H9 (cell line): ENCODE measurements around the gene CINP. TPM values are rescaled to one million over a fixed set of nuclear protein-coding genes. Genes with fewer than 3 reads are reported as not detected.

Experiments
- DNase-seq: peaks from one replicate; pipeline ENCODE4 v3.0.0-alpha.2; 2017
- H2AFZ ChIP-seq: one replicate; pipeline ENCODE4 v1.6.1; 2013; ENCODE audit warnings: mild to moderate bottlenecking, low read length, control low read depth, moderate library complexity
- H2AK5ac ChIP-seq: 2 replicates; pipeline ENCODE4 v1.6.1; 2013; ENCODE audit warnings: low read length, control low read depth, mixed read lengths; ENCODE audit not compliant: insufficient read length
- H2BK120ac ChIP-seq: one replicate; pipeline ENCODE4 v1.6.1; 2013; ENCODE audit warnings: low read depth, mild to moderate bottlenecking, low read length, control low read depth, inconsistent platforms; ENCODE audit not compliant: poor library complexity, severe bottlenecking
- H2BK12ac ChIP-seq: 2 replicates; pipeline ENCODE4 v1.6.1; 2013; ENCODE audit warnings: low read length, control low read depth, mixed read lengths, low read depth; ENCODE audit not compliant: insufficient read length
- H2BK15ac ChIP-seq: 2 replicates; pipeline ENCODE4 v1.6.1; 2013; ENCODE audit warnings: low read depth, low read length, control low read depth
- H2BK20ac ChIP-seq: one replicate; pipeline ENCODE4 v1.6.1; 2013; ENCODE audit warnings: low read depth, mild to moderate bottlenecking, low read length, control low read depth, inconsistent platforms; ENCODE audit not compliant: poor library complexity, severe bottlenecking
- H2BK5ac ChIP-seq: 2 replicates; pipeline ENCODE4 v1.6.1; 2013; ENCODE audit warnings: low read length, control low read depth, mixed read lengths; ENCODE audit not compliant: insufficient read length
- H3K14ac ChIP-seq: 2 replicates; pipeline ENCODE4 v1.6.1; 2013; ENCODE audit warnings: low read length, control low read depth; ENCODE audit not compliant: insufficient read depth
- H3K18ac ChIP-seq: 2 replicates; pipeline ENCODE4 v1.6.1; 2013; ENCODE audit warnings: low read depth, mild to moderate bottlenecking, mixed read lengths, low read length, control low read depth; ENCODE audit not compliant: insufficient read length
- H3K23ac ChIP-seq: 2 replicates; pipeline ENCODE4 v1.6.1; 2013; ENCODE audit warnings: low read length, control low read depth, mixed read lengths, low read depth; ENCODE audit not compliant: insufficient read length
- H3K23me2 ChIP-seq: 2 replicates; pipeline ENCODE4 v1.6.1; 2013; ENCODE audit warnings: low read depth, mild to moderate bottlenecking, mixed read lengths, low read length, control low read depth; ENCODE audit not compliant: insufficient read length, poor library complexity, severe bottlenecking
- H3K27ac ChIP-seq: 2 replicates; pipeline ENCODE4 v1.5.1; 2013; ENCODE audit warnings: low read length, control low read depth, mixed read lengths, low read depth; ENCODE audit not compliant: insufficient read length
- H3K27me3 ChIP-seq: 2 replicates; pipeline ENCODE4 v1.6.1; 2013; ENCODE audit warnings: low read length, control low read depth, inconsistent platforms; ENCODE audit not compliant: insufficient read depth
- H3K4ac ChIP-seq: 2 replicates; pipeline ENCODE4 v1.6.1; 2013; ENCODE audit warnings: low read depth, mild to moderate bottlenecking, control low read depth, inconsistent platforms, low read length, moderate library complexity
- H3K4me1 ChIP-seq: 2 replicates; pipeline ENCODE4 v1.6.1; 2013; ENCODE audit warnings: low read length, control low read depth, inconsistent platforms; ENCODE audit not compliant: insufficient read depth
- H3K4me2 ChIP-seq: 2 replicates; pipeline ENCODE4 v1.6.1; 2013; ENCODE audit warnings: low read length, control low read depth, mixed read lengths; ENCODE audit not compliant: insufficient read length, insufficient read depth
- H3K56ac ChIP-seq: 2 replicates; pipeline ENCODE4 v1.6.1; 2013; ENCODE audit warnings: low read depth, mild to moderate bottlenecking, mixed read lengths, low read length, control low read depth; ENCODE audit not compliant: insufficient read length
- H3K79me1 ChIP-seq: 2 replicates; pipeline ENCODE4 v1.6.1; 2013; ENCODE audit warnings: low read depth, mild to moderate bottlenecking, moderate library complexity, low read length, control low read depth, inconsistent platforms; ENCODE audit not compliant: insufficient read depth, poor library complexity, severe bottlenecking
- H3K79me2 ChIP-seq: 2 replicates; pipeline ENCODE4 v1.6.1; 2013; ENCODE audit warnings: low read length, control low read depth, inconsistent platforms; ENCODE audit not compliant: insufficient read depth
- H3K9ac ChIP-seq: 2 replicates; pipeline ENCODE4 v1.6.1; 2013; ENCODE audit warnings: low read length, control low read depth, mixed read lengths; ENCODE audit not compliant: insufficient read length; ENCODE audit errors: extremely low read depth
- H3K9me3 ChIP-seq: one replicate; pipeline ENCODE4 v1.6.1; 2013; ENCODE audit warnings: low read depth, low read length, inconsistent platforms; ENCODE audit not compliant: control insufficient read depth
- H3T11ph ChIP-seq: one replicate; pipeline ENCODE4 v1.6.1; 2013; ENCODE audit warnings: mild to moderate bottlenecking, low read length, control low read depth, inconsistent platforms
- H4K20me1 ChIP-seq: one replicate; pipeline ENCODE4 v1.6.1; 2013; ENCODE audit not compliant: control insufficient read depth, insufficient read length, insufficient read depth
- H4K5ac ChIP-seq: 2 replicates; pipeline ENCODE4 v1.6.1; 2013; ENCODE audit warnings: low read depth, mild to moderate bottlenecking, mixed read lengths, low read length, control low read depth; ENCODE audit not compliant: insufficient read length
- H4K8ac ChIP-seq: replicated peaks from 2 replicates; pipeline ENCODE4 v1.6.1; 2013; ENCODE audit warnings: low read length, control low read depth, mixed read lengths, low read depth; ENCODE audit not compliant: insufficient read length
- H4K91ac ChIP-seq: 2 replicates; pipeline ENCODE4 v1.6.1; 2013; ENCODE audit warnings: low read depth, mild to moderate bottlenecking, moderate library complexity, mixed read lengths, low read length, control low read depth; ENCODE audit not compliant: insufficient read length
- H3K27ac Mint-ChIP-seq, 3 experiments: 2 replicates in 2 of 3; 3 replicates in 1 of 3; pipeline ENCODE4 v1.8.0; 2020 to 2021; ENCODE audit warnings: mixed read lengths in 3 of 3, mild to moderate bottlenecking in 1 of 3, moderate library complexity in 1 of 3
- H3K27me3 Mint-ChIP-seq: 2 replicates; pipeline ENCODE4 v1.8.0; 2021; ENCODE audit warnings: low read depth, mild to moderate bottlenecking, moderate library complexity, mixed read lengths
- H3K36me3 Mint-ChIP-seq, 3 experiments: 2 replicates in 2 of 3; 3 replicates in 1 of 3; pipeline ENCODE4 v1.8.0; 2020 to 2021; ENCODE audit warnings: low read depth in 3 of 3, mixed read lengths in 3 of 3; ENCODE audit not compliant: insufficient read depth in 1 of 3
- H3K4me1 Mint-ChIP-seq, 2 experiments: 2 replicates each; pipeline ENCODE4 v1.8.0; 2020; ENCODE audit warnings: mixed read lengths in 2 of 2
- H3K4me3 Mint-ChIP-seq, 2 experiments: 2 replicates in 1 of 2; 3 replicates in 1 of 2; pipeline ENCODE4 v1.8.0; 2020 to 2021; ENCODE audit warnings: mild to moderate bottlenecking in 2 of 2, mixed read lengths in 2 of 2, moderate library complexity in 1 of 2
- H3K9me3 Mint-ChIP-seq, 2 experiments: 2 replicates in 1 of 2; 3 replicates in 1 of 2; pipeline ENCODE4 v1.8.0; 2020; ENCODE audit warnings: mild to moderate bottlenecking in 2 of 2, mixed read lengths in 2 of 2, moderate library complexity in 1 of 2
- WGBS: extraction: QIAGEN DNeasy Blood & Tissue Kit; methylation state at CpG from one replicate; pipeline ENCODE4 v1.1.7; 2013; ENCODE audit warnings: missing lambda C conversion rate, low lambda C conversion rate, mixed read lengths; ENCODE audit not compliant: insufficient read length; ENCODE audit errors: extremely low coverage; 5-methylcytosine and 5-hydroxymethylcytosine counted together
- total RNA-seq: library from RNA; stranded (reverse); gene quantifications from 2 replicates; pipeline ENCODE4 v1.2.1, GENCODE V29; 2021
- TF ChIP-seq, protein P1 (sequence below): fragments of 200-600 bp; sonication (generic); conservative IDR thresholded peaks from 3 replicates; pipeline ENCODE4 v1.8.0; 2021; ENCODE audit warnings: antibody characterized with exemption, mild to moderate bottlenecking

The CINP gene
- total RNA-seq, 1 experiment from 2014 or later: 39.5 TPM

DNA sequence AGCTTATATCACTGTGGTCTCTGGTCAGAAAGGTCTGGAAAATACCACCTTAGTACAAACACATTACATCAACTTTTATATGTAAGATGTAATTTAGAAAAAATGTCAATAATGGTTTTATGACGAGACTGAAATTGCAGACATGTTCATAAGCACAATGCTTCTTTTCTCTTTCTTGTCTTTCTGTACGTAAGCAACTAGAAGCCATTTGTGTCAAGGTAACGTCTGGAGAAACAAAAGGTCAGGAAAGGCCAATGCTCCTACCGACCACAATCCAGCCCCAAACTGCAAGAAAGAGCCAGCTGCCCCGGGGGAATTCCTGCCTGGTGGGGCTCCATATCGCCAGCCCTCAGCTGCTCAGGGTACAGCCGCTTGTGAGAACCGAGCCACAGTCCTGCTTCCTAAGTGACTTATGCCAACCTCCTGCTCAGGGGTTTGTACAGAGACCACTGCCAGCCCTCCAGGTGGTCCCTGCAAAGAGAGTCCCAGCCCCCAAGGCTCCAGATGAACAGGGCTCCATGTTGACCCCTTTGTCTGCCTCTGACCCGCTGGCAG lies 36.8 kb downstream of the CINP start:
- no peak overlapping the region for H3K27ac Mint-ChIP-seq
- Histone ChIP-seq H3K56ac (no peak overlapping the region), H3K27ac (no peak overlapping the region), H3K23ac (no peak overlapping the region), H3K9ac (no peak overlapping the region), H4K8ac (no peak overlapping the region), H2BK20ac (no peak overlapping the region), H3K79me1 (no peaks in the 10 kb centered on the region), H4K5ac (no peak overlapping the region), H3K23me2 (no peaks in the 10 kb centered on the region), H4K20me1 (no peaks in the 10 kb centered on the region), H3K4me1 (no peaks in the 10 kb centered on the region), H3K79me2 (no peaks in the 10 kb centered on the region), H2AK5ac (no peak overlapping the region), H3K4ac (no peak overlapping the region), H3K9me3 (no peaks in the 10 kb centered on the region), H3T11ph (no peak overlapping the region), H3K18ac (no peak overlapping the region), H2BK120ac (no peak overlapping the region), H2BK5ac (no peak overlapping the region), H2BK15ac (no peak overlapping the region), H3K27me3 (no peaks in the 10 kb centered on the region), H2AFZ (no peak overlapping the region), H4K91ac (no peak overlapping the region), H2BK12ac (no peak overlapping the region), H3K4me2 (no peak overlapping the region), H3K14ac (no peak overlapping the region)
- no peaks in the 10 kb centered on the region for H3K9me3 Mint-ChIP-seq
- TF ChIP-seq, protein P1, sequence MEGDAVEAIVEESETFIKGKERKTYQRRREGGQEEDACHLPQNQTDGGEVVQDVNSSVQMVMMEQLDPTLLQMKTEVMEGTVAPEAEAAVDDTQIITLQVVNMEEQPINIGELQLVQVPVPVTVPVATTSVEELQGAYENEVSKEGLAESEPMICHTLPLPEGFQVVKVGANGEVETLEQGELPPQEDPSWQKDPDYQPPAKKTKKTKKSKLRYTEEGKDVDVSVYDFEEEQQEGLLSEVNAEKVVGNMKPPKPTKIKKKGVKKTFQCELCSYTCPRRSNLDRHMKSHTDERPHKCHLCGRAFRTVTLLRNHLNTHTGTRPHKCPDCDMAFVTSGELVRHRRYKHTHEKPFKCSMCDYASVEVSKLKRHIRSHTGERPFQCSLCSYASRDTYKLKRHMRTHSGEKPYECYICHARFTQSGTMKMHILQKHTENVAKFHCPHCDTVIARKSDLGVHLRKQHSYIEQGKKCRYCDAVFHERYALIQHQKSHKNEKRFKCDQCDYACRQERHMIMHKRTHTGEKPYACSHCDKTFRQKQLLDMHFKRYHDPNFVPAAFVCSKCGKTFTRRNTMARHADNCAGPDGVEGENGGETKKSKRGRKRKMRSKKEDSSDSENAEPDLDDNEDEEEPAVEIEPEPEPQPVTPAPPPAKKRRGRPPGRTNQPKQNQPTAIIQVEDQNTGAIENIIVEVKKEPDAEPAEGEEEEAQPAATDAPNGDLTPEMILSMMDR: no peak
- H3K4me1 Mint-ChIP-seq: peaks cover 5 to 8% of the 10 kb centered on the region in 2 experiments
- no CpG with 5 or more reads among the region's 9 CpGs for WGBS
- no peak for DNase-seq
- H3K27me3 Mint-ChIP-seq: no peaks in the 10 kb centered on the region
- H3K36me3 Mint-ChIP-seq: peaks cover 0 to 9% (median 4%) of the 10 kb centered on the region in 3 experiments; a peak in 5 of 7 replicates
- H3K4me3 Mint-ChIP-seq: no peak overlapping the region
